Body of pancreas (tissue), 4 donors: Measurements from ENCODE around the gene LMO7. TPM values are rescaled to one million over a fixed set of nuclear protein-coding genes. Genes with fewer than 3 reads are reported as not detected.
A peak's percentile ranks its signal among the peaks of the same experiment; 100 is the strongest.

Experiments
- ATAC-seq: fragments of 150-250 bp; one replicate; pipeline ENCODE4 v1.9.1; 2016
- DNase-seq, 4 donors: peaks; one replicate each; pipeline ENCODE4 v3.0.0-alpha.2; 2019
- H3K27ac ChIP-seq, 4 donors: fragments of 200-600 bp; sonication (generic); 1 replicate in 3 of 4; 2 replicates in 1 of 4; pipeline versions ENCODE4 v1.5.1 to v1.6.1; 2016 to 2019; ENCODE audit warnings: mild to moderate bottlenecking in 1 of 4, mixed read lengths in 1 of 4, moderate library complexity in 1 of 4
- H3K27me3 ChIP-seq, 2 donors: fragments of 200-600 bp; sonication (generic); one replicate each; pipeline ENCODE4 v1.6.0; 2016; ENCODE audit warnings: mild to moderate bottlenecking in 1 of 2
- H3K36me3 ChIP-seq, 2 donors: fragments of 200-600 bp; sonication (generic); replicated peaks in 1 of 2; 2 replicates each; pipeline ENCODE4 v1.5.1; 2016; ENCODE audit warnings: low read depth in 2 of 2; ENCODE audit not compliant: insufficient read depth in 1 of 2
- H3K4me1 ChIP-seq: fragments of 200-600 bp; sonication (generic); one replicate; pipeline ENCODE4 v1.6.0; 2016
- H3K4me3 ChIP-seq, 2 donors: fragments of 200-600 bp; sonication (generic); 1 replicate in 1 of 2; 2 replicates in 1 of 2; pipeline ENCODE4 v1.5.1; 2016 to 2019
- H3K9me3 ChIP-seq, 3 donors: fragments of 200-600 bp; sonication (generic); 1 replicate in 2 of 3; 2 replicates in 1 of 3; pipeline ENCODE4 v1.5.1; 2016
- CTCF ChIP-seq, 7 experiments: fragments of 450-650 bp in 4 of 7; fragments of 200-600 bp in 3 of 7; sonication (generic) in 3 of 7; IDR thresholded peaks; one replicate each; pipeline ENCODE4 v1.5.1; 2016 to 2019; ENCODE audit warnings: antibody characterized with exemption in 7 of 7
- POLR2A ChIP-seq, 3 donors: fragments of 450-650 bp; IDR thresholded peaks; one replicate each; pipeline ENCODE4 v1.6.1; 2016; ENCODE audit warnings: antibody characterized with exemption in 3 of 3, mild to moderate bottlenecking in 2 of 3
- WGBS, 2 donors: methylation state at CpG; one replicate each; pipeline ENCODE4 v1.1.5; 2017; 5-methylcytosine and 5-hydroxymethylcytosine counted together
- intact Hi-C: fragments of 100-400 bp; cut with DNase I; formaldehyde crosslinking; loops from one replicate; pipeline ENCODE4 v1.15.1; 2023
- total RNA-seq, 2 donors: library from RNA; depleted of rRNA; stranded (reverse); fragments of >200 nt; gene quantifications; one replicate each; pipeline ENCODE4 v1.1.0, GENCODE V29; 2016

The LMO7 gene
- total RNA-seq, 2 donors from 2014 or later = 50.6 to 56.0 TPM

- intact Hi-C loops = no loop called here
- TF ChIP-seq CTCF (IDR thresholded peaks at IDR 0.05) (no peak), POLR2A (IDR thresholded peaks at IDR 0.05) (no peak)
- H3K4me1 ChIP-seq = peaks cover 16% of the 10 kb centered on the region
- H3K27ac ChIP-seq = no peak overlapping the region
- H3K4me3 ChIP-seq = no peak overlapping the region
- WGBS, 2 donors = 90 to 94% methylated on average over 2 of the region's 2 CpGs
- DNase-seq = no peak
- H3K36me3 ChIP-seq = no peaks in the 10 kb centered on the region
- ATAC-seq = no peak
- H3K9me3 ChIP-seq = no peaks in the 10 kb centered on the region
- H3K27me3 ChIP-seq = no peaks in the 10 kb centered on the region
Measured at GRCh38 chr13:75700552-75700951, 64.4 kb downstream of the LMO7 start.

- Histone ChIP-seq H3K4me3 (no peak overlapping the region), H3K9me3 (no peaks in the 10 kb centered on the region), H3K27me3 (no peaks in the 10 kb centered on the region), H3K27ac (no peak overlapping the region), H3K4me1 (peaks cover 15% of the 10 kb centered on the region), H3K36me3 (no peaks in the 10 kb centered on the region)
- no peak for TF ChIP-seq CTCF (IDR thresholded peaks at IDR 0.05)
- no peak for TF ChIP-seq POLR2A (IDR thresholded peaks at IDR 0.05)
- ATAC-seq = no peak
- intact Hi-C loops = no loop called here
- DNase-seq = no peak
Measured at GRCh38 chr13:75702476-75702875, 66.3 kb downstream of the LMO7 start.

GRCh38 chr13:75703769-75704168, 67.6 kb downstream of the LMO7 start:
- H3K9me3 ChIP-seq = no peaks in the 10 kb centered on the region
- no peaks in the 10 kb centered on the region for H3K36me3 ChIP-seq
- 95 to 98% methylated on average over 2 of the region's 2 CpGs for WGBS, 2 donors
- no peak overlapping the region for H3K27ac ChIP-seq
- peaks cover 15% of the 10 kb centered on the region for H3K4me1 ChIP-seq
- DNase-seq = no peak
- intact Hi-C loops = no loop called here
- no peak overlapping the region for H3K4me3 ChIP-seq
- ATAC-seq = no peak
- H3K27me3 ChIP-seq = no peaks in the 10 kb centered on the region
- TF ChIP-seq POLR2A (IDR thresholded peaks at IDR 0.05) = no peak
- no peak for TF ChIP-seq CTCF (IDR thresholded peaks at IDR 0.05)

GRCh38 chr13:75704194-75704926, 68.2 kb downstream of the LMO7 start:
- intact Hi-C loops = no loop called here
- DNase-seq = no peak
- no peak for TF ChIP-seq CTCF (IDR thresholded peaks at IDR 0.05)
- no peak for TF ChIP-seq POLR2A (IDR thresholded peaks at IDR 0.05)
- H3K4me1 ChIP-seq = peaks cover 15% of the 10 kb centered on the region
- H3K4me3 ChIP-seq = no peak overlapping the region
- no peaks in the 10 kb centered on the region for H3K27me3 ChIP-seq
- WGBS, 2 donors = 41 to 51% methylated on average over 7 of the region's 7 CpGs
- no peaks in the 10 kb centered on the region for H3K9me3 ChIP-seq
- no peaks in the 10 kb centered on the region for H3K36me3 ChIP-seq
- ATAC-seq = peak; percentile 76
- peak overlapping the region; percentile 35 to 80 (median 74) for H3K27ac ChIP-seq

DNA sequence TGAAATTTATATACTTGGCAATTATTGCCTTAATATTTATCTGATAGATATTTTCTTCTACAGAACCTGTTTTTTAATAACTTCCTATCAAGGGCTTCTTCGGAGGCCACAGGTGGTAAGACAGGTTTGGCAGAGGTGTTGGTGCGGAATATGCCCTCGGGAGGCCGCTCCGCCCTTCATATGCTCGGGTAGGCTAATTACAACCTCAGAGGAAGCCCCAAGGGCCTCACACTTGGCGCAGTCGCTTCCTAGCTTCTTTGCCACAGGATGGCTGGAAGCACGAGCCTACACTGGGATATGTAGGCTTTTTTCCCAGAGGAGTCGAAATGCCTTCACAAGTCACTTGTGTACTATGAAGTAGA, 68.8 kb downstream of the LMO7 start:
- H3K4me3 ChIP-seq = no peak overlapping the region
- no peaks in the 10 kb centered on the region for H3K9me3 ChIP-seq
- ATAC-seq (peak; percentile 93), DNase-seq (peak; percentile 64 to 83 (median 68))
- H3K4me1 ChIP-seq = peaks cover 15% of the 10 kb centered on the region
- no peaks in the 10 kb centered on the region for H3K27me3 ChIP-seq
- H3K36me3 ChIP-seq = no peaks in the 10 kb centered on the region
- WGBS, 2 donors = 16 to 18% methylated on average over 10 of the region's 10 CpGs
- intact Hi-C loops = no loop called here
- TF ChIP-seq CTCF (IDR thresholded peaks at IDR 0.05) (peak in 4 of 7 experiments; percentile 30 to 51 (median 42)), POLR2A (IDR thresholded peaks at IDR 0.05) (peak in 1 of 3 donors; percentile 17)
- H3K27ac ChIP-seq = peak overlapping the region; percentile 35 to 80 (median 74)
